DMS153 (cell line): ENCODE results near the gene NECAP2.

ENCODE experiments used
- DNase-seq: peaks from one replicate; lab custom pipeline; 2025; lab: John Stamatoyannopoulos, UW

The NECAP2 gene, protein sequence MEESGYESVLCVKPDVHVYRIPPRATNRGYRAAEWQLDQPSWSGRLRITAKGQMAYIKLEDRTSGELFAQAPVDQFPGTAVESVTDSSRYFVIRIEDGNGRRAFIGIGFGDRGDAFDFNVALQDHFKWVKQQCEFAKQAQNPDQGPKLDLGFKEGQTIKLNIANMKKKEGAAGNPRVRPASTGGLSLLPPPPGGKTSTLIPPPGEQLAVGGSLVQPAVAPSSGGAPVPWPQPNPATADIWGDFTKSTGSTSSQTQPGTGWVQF

DNA sequence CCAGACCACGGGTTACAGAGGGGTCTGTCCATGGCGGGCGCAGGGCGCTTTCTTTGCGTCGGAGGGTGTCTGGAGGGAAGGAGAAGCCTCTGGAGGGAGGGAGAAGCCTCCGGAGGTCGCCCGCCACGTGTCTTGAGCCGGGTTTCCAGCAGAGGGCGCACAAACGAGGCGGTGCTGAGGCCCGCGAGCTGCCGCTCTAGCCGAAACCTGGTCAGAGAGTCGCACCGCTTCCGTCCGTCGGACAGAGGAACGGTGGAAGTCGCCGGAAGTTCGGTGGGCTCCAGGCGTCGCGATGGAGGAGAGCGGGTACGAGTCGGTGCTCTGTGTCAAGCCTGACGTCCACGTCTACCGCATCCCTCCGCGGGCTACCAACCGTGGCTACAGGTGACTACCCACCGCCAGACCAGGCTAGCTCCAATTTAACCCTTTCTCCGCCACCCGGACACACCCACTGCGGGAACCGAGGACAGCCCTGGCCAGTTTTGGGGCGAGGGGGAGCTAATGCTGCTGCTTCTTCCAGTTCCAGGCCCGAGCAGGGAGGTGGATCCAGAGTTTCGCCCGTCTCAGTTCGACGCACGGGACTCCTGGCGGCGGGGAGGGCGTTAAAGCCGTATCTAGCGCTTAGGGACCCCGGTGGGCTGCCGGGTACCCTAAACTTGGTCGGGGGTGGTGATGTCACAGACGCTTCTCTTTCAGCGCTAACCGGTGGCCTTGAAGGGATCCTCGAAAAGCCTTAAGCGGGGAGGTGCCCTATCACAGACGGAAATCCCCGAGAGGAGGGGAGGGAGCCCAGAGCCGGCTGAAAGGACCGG lies at the start of gene NECAP2:
TSS of gene NECAP2 (plus strand) at position 255 of the 812 bp plus-strand sequence. CDS start at position 293, 38 bp downstream.
- peak; percentile 66 for DNase-seq

GRCh38 chr1:16391411-16391810 lies 49.1 kb upstream of the NECAP2 start:
- DNase-seq, result no peak

- DNase-seq, result no peak
These were observed 47.6 kb upstream of the NECAP2 start for GRCh38 chr1:16392740-16393569.

DNA sequence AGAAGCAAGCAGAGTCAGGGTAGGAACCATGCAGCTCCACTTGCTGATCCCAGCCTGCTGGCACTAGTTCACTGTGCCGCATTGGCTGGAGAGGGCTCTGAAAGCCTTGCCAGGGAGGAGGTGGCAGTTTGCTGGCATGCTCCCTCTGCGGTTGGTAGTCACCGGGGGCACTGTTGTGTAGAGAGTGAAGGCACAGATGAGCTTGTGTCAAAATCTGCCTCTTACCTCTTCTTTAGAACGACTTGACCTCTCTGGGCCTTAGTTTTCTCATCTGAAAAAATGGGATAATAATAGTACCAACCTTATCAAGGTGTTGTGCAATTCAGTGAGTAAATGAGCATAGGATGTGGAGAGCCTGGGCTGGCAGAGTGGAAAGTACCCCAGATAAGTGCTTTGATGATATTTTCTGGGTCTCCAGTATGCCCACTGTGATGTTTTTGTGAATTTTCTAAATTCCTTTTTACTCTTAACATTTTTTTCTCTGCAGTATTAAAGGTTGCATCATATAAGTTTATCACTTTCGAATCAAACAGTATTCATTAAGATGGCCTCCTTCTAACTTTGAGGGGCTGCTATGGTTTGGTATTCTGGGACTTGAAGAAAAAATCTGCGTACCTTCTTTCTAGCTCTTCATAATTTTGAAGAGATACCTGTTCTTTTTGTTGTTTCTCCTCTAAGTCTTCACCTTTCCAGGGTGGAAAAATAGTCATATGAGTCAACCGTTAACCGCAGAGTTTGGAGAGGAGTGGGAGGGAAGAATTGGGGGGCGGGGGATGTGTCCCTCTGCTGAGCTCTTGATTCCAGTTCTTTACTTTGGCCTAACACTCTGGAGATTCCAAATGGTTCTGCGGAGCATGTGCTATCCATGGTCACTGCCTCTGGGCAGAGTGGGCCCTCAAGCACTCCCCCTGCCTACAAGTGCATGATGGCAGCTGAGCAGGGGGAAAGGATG lies 46.7 kb upstream of the NECAP2 start:
- no peak for DNase-seq

DNA sequence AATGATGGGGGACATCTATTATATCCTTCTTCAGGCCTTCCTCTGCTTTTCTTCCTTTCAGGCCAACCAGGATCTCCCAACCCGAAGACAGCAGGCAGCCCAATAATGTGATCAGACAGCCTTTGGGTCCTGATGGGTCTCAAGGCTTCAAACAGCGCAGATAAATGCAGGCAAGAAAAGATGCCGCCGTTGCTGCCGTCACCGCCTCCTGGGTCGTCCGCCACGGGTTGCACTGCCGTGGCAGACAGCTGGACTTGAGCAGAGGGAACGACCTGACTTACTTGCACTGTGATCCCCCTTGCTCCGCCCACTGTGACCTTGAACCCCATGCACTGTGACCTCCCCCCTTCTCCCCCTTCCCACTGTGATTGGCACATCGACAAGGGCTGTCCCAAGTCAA lies 45.5 kb upstream of the NECAP2 start:
- no peak for DNase-seq

DNA sequence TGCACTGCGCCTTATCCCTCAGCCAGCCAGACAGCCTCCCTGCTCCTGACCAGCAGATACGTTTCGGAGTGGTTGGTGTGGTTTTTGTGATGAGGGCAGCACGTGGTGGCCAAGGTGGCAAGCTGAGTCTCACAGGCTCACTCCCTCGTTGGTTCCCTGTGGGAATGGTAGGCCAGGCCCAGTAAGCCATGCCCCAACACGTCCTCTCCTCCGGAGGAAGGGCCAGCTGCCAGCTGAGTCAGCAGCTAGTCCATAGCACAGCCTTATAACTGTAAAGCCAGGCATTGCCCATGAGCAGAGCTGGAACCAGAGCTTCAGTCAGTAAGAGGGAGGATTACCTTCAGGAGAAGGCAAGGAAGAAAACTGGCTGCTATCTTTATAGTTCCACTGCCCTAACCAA lies 43.9 kb upstream of the NECAP2 start:
- DNase-seq, result no peak

DNA sequence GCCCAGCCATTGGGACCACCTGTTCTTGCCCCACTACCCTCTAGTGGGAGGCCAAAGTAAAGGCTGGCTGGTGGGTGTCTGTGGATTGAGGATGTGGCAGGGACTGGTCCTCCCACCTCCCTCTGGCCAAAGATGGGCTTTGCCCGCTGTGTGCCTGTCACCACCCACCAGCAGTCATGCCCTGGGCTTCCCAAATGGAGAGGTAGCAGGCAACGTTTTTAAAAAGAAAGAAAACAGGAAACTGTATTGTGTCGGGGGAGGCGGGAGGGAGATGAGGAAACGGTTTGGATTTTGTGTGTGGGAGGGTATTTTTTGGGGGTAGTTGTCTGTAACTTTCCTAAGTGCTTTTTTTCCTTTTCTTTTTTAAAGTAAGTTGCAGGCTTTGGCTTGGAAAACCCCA lies 43.4 kb upstream of the NECAP2 start:
- no peak for DNase-seq

DNA sequence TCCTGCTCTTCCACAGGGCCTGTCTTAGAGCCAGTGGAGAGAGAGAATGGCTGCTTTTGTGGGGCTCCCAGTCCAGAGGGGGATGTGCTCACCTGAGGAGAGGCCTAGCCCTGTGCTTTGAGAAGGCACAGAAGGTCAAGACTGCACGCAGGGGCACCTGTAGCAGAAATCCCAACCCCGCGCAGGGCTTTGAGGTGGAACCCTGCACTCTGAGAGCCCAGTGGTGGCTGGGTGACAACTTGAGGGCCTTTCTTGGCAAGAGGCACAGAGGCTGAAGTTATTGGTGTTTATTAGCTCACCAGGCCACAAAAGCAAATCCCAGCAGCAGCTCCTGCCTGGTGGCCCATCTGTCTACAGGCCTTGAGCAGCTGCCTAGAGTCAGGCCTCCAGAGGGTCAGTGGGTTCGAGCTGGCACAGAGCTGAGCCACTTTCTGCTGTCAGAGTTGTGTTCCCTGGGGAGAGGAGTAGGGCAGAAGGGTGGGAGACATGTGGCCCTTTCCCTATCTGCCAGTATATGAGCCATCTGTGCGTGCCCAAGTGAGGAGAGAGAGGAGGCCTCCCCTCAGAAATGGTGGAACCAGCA lies 42.1 kb upstream of the NECAP2 start:
- no peak for DNase-seq

DNA sequence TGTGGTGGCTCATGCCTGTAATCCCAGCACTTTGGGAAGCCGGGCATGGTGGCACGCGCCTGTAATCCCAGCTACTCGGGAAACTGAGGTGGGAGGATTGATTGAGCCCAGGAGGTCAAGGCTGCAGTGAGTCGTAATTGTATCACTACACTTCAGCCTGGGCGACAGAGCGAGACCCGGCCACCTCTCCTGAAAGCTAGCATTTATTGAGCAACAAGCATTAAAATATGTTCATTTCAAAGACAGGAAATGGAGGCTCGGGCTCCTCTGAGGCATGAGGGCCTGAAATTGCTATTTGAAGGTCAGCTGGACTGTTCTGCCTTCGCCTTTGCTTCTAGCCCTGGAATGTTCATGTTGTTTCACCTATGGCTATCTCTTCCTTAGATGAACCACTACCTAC lies 37.8 kb upstream of the NECAP2 start:
- DNase-seq, result no peak

GRCh38 chr1:16405441-16405840 lies 35.1 kb upstream of the NECAP2 start:
- no peak for DNase-seq

DNA sequence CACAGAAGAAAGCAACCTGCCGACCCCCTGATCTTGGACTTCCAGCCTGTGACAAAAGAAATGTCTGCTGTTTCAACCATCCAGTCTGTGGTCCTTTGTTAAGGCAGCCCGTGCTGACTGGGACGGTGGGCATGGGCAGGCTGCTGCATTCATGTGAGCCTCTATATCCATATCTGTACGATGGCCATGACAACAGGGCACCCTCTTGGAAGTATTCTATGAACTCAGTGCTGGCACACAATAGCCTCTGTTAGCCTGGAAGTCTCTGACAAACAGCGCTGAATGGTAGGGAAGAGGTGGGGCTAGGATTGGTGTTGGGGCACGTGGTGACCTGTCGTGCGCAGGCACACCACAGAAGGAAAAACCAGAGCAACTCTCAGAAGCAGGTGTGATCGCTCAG lies 33.7 kb upstream of the NECAP2 start:
- DNase-seq, result no peak

GRCh38 chr1:16409536-16410152 lies 30.9 kb upstream of the NECAP2 start:
- no peak for DNase-seq

DNA sequence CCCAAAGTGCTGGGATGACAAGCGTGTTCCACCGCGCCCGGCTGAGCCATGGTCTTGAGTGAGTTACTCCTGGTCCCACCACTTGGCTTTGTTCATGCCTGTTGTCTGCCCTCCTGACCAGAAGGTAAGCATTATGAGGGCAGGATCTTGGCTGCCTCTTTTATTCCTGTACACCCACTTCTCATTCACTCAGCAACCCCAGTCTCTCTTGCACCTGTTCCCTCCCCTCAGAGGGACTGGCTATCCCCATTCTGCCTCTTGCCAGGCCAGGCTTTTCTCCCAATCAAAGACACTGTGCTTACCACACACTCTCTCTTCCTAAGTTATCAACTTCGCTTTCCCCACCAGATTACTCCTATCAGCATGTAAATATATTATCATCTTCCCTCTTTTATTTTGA lies 29.7 kb upstream of the NECAP2 start:
- no peak for DNase-seq

- DNase-seq, result no peak
These were observed 27.3 kb upstream of the NECAP2 start for GRCh38 chr1:16413191-16413590.

DNA sequence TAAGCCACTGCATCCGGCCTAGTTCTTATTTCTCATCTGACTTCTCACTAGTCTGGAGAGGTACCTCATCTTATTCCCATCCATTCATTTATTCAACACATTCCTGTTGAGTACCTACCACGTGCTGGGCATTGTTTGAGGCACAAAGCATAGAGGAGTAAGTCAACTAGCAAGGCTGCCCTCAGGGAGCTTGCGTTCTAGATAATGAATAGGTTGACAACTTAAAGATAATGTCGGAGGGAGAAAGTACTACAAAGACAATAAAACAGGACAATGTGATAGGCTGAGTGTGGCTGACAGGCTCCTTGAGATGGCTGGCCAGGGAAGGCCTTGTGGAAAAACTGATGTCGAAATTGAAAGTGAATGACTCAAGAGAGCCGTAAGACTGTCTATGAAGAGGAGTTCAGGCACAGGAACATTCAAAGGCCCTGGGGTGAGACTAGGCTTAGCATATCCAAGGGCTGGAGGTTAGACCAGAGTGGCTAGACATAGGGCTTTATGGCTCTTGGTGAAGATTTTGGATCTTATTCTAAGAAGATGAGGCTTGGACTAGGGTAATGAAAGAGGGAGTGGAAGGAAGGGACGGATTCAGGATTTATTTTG lies 21.6 kb upstream of the NECAP2 start:
- DNase-seq, result no peak

DNA sequence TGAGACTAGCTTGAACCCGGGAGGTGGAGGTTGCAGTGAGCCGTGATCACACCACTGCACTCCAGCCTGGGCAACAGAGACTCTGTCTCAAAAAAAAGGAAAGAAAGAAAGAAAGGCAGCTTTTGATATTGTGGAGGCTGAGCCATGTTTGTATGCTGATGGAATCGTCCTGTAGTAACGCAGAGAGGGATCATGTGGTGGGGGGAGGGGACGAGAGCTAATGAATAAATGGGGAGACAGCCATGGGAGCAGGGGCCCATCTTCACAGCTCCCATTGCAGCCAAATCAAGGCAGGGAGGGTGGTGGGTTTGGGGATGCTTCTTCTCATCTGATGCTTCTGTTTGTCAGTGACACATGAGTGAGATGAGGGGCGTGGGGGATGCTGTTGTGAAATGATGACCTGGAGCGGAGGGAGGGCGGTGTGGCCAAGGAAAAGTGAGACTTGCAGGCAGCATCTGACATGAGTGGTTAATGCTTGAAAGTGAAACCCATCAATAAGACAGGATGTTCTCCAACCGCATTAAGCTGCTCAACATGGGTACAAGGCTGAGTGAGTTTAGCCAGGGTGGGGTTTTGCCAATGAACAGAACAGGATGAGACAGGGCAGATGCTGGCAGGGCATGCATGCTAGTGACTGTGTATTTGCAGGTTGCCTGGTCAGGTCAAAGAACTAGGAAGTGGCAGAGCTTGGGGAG lies 20.0 kb upstream of the NECAP2 start:
- no peak for DNase-seq

GRCh38 chr1:16421201-16421600 lies 19.3 kb upstream of the NECAP2 start:
- no peak for DNase-seq

- no peak for DNase-seq
These were observed 18.5 kb upstream of the NECAP2 start for GRCh38 chr1:16422041-16422440.

GRCh38 chr1:16425125-16426025 lies 15.1 kb upstream of the NECAP2 start:
- no peak for DNase-seq
